SK-N-MC (cell line): ENCODE measurements around the gene POMGNT1.

Experiments
- EZH2 ChIP-seq: fragments of 200-600 bp; sonication (generic); IDR thresholded peaks from one replicate; pipeline ENCODE4 v1.6.1; 2017; ENCODE audit warnings: antibody characterized with exemption
- FOXP2 ChIP-seq: optimal IDR thresholded peaks from 2 replicates; pipeline ENCODE3; 2011; ENCODE audit warnings: mild to moderate bottlenecking, moderate library complexity; ENCODE audit not compliant: insufficient read depth; ENCODE audit errors: extremely low read length, control extremely low read depth
- POLR2AphosphoS5 ChIP-seq: IDR thresholded peaks from 2 replicates; pipeline ENCODE4 v1.6.1; 2012; ENCODE audit warnings: mild to moderate bottlenecking, low read depth, low read length, borderline replicate concordance

- TF ChIP-seq POLR2AphosphoS5 (no peak), EZH2 (no peak), FOXP2 (no peak)
Measured at GRCh38 chr1:46159516-46159915, 38.7 kb downstream of the POMGNT1 start.
